GM18868 (cell line): ENCODE results near the gene CLIP3.
A peak's percentile ranks its signal among the peaks of the same experiment; 100 is the strongest.
"Not testable (repeated sequence)": the region's sequence is repeated elsewhere in the genome, so short reads cannot be mapped to it uniquely, and the experiment has no call there.

ENCODE experiments used
- ATAC-seq: cut with Tn5 transposase; IDR thresholded peaks from one replicate; pipeline ENCODE4 v1.9.1; 2021; ENCODE audit warnings: mild to moderate bottlenecking, moderate library complexity; ENCODE audit not compliant: unreplicated experiment

The CLIP3 gene

GRCh38 chr19:36032251-36033104, at the start of gene CLIP3:
Gene CLIP3 (minus strand): TSS chr19:36032873. CDS start chr19:36032357, 516 bp downstream.
- no peak for ATAC-seq

GRCh38 chr19:36081894-36082293, 49.2 kb upstream of the CLIP3 start:
- no peak for ATAC-seq

GRCh38 chr19:36081385-36081784, 48.7 kb upstream of the CLIP3 start:
- ATAC-seq, result no peak

GRCh38 chr19:36079389-36079945, 46.8 kb upstream of the CLIP3 start:
- no peak for ATAC-seq

GRCh38 chr19:36073121-36073876, 40.6 kb upstream of the CLIP3 start:
- ATAC-seq, result no peak

- no peak for ATAC-seq
Observed at GRCh38 chr19:36072081-36072480, 39.4 kb upstream of the CLIP3 start.

- ATAC-seq, result not testable (repeated sequence)
Observed at GRCh38 chr19:36068810-36069499, 36.3 kb upstream of the CLIP3 start.

- no peak for ATAC-seq
Observed at GRCh38 chr19:36067681-36068080, 35.0 kb upstream of the CLIP3 start.

GRCh38 chr19:36064826-36065225, 32.2 kb upstream of the CLIP3 start:
- no peak for ATAC-seq

GRCh38 chr19:36061367-36061766, 28.7 kb upstream of the CLIP3 start:
- no peak for ATAC-seq

GRCh38 chr19:36060430-36060829, 27.8 kb upstream of the CLIP3 start:
- ATAC-seq, result no peak

GRCh38 chr19:36059180-36059910, 26.7 kb upstream of the CLIP3 start:
- no peak for ATAC-seq

- ATAC-seq, result no peak
Observed at GRCh38 chr19:36058481-36059179, 26.0 kb upstream of the CLIP3 start.

GRCh38 chr19:36054733-36055686, 22.3 kb upstream of the CLIP3 start, which contains the start of gene WDR62:
Gene WDR62 (plus strand): TSS chr19:36054897. CDS start chr19:36054972, 75 bp downstream.
- peak; percentile 68 for ATAC-seq

- ATAC-seq, result peak; percentile 81
Observed at GRCh38 chr19:36054119-36054732, 21.6 kb upstream of the CLIP3 start, which contains the start of gene THAP8. Gene THAP8 (minus strand): TSS chr19:36054285. CDS start chr19:36054217, 68 bp downstream.

- ATAC-seq, result no peak
Observed at GRCh38 chr19:36051637-36052036, 19.0 kb upstream of the CLIP3 start.

GRCh38 chr19:36051236-36051635, 18.6 kb upstream of the CLIP3 start:
- ATAC-seq, result no peak

GRCh38 chr19:36049080-36049698, 16.5 kb upstream of the CLIP3 start:
- ATAC-seq, result no peak
